Adrenal gland (tissue), 12 donors: ENCODE measurements around the gene EYA3. TPM values are rescaled to one million over a fixed set of nuclear protein-coding genes. Genes with fewer than 3 reads are reported as not detected.

ENCODE experiments used
- DNase-seq, 7 donors: peaks; one replicate each; pipeline ENCODE4 v3.0.0-alpha.2; 2019 to 2020
- H3K27ac ChIP-seq, 5 donors: fragments of 200-600 bp; sonication (generic) in 4 of 5; 1 replicate in 3 of 5; 2 replicates in 2 of 5; pipeline versions ENCODE4 v1.5.1 to v1.8.0; 2016 to 2020; ENCODE audit warnings: mild to moderate bottlenecking in 1 of 5
- H3K27me3 ChIP-seq: fragments of 200-600 bp; 2 replicates; pipeline ENCODE4 v1.8.0; 2021
- H3K36me3 ChIP-seq, 2 donors: fragments of 200-600 bp; replicated peaks in 1 of 2; 1 replicate in 1 of 2; 2 replicates in 1 of 2; pipeline versions ENCODE4 v1.5.1 to v1.8.0; 2018 to 2022
- H3K4me1 ChIP-seq, 2 donors: fragments of 200-600 bp; replicated peaks in 1 of 2; 1 replicate in 1 of 2; 2 replicates in 1 of 2; pipeline versions ENCODE4 v1.5.1 to v1.8.0; 2018 to 2021
- H3K4me3 ChIP-seq, 4 donors: fragments of 200-600 bp; sonication (generic) in 3 of 4; one replicate each; pipeline ENCODE4 v1.5.1; 2016 to 2018
- H3K9me3 ChIP-seq, 3 donors: fragments of 200-600 bp; sonication (generic) in 1 of 3; replicated peaks in 1 of 3; 1 replicate in 2 of 3; 2 replicates in 1 of 3; pipeline versions ENCODE4 v1.5.1 to v1.8.0; 2016 to 2021
- CTCF ChIP-seq, 6 experiments: fragments of 450-650 bp in 4 of 6; fragments of 200-600 bp in 2 of 6; sonication (generic) in 1 of 6; IDR thresholded peaks; 1 replicate in 5 of 6; 2 replicates in 1 of 6; pipeline versions ENCODE4 v1.5.1 to v1.8.0; 2016 to 2021; ENCODE audit warnings: antibody characterized with exemption in 6 of 6, mild to moderate bottlenecking in 2 of 6, moderate library complexity in 1 of 6
- POLR2A ChIP-seq, 2 donors: fragments of 450-650 bp; IDR thresholded peaks; one replicate each; pipeline ENCODE4 v1.6.1; 2017; ENCODE audit warnings: antibody characterized with exemption in 2 of 2, mild to moderate bottlenecking in 2 of 2, moderate library complexity in 1 of 2
- WGBS, 4 donors: extraction: QIAGEN DNeasy Blood & Tissue Kit in 2 of 4; methylation state at CpG; one replicate each; pipeline versions ENCODE4 v1.1.5 to v1.1.7; 2013 to 2017; 5-methylcytosine and 5-hydroxymethylcytosine counted together
- intact Hi-C, 2 donors: fragments of 100-400 bp; cut with DNase I; formaldehyde crosslinking; loops; one replicate each; pipeline versions ENCODE4 v1.14.1 to v1.15.0; 2022 to 2023
- polyA plus RNA-seq, 3 donors: library from polyadenylated mRNA; stranded (reverse); fragments of 200-250 nt in 2 of 3; fragments of 350-450 nt in 1 of 3; fragmentation: Illumina TruSeq in 1 of 3; extraction: RNeasy Lipid Tissue Mini Kit (QIAGEN cat#74804) in 1 of 3; gene quantifications; one replicate each; pipeline ENCODE4 v1.2.3, GENCODE V29; 2013 to 2014
- total RNA-seq, 9 donors: library from RNA; depleted of rRNA in 4 of 9; stranded (reverse); fragments of >200 nt in 4 of 9; fragments of 120-200 nt in 1 of 9; fragmentation: NEBNext Ultra II Directional in 1 of 9; extraction: Animal tissue kit (Norgen Biotek cat#: 25700) in 1 of 9; gene quantifications; one replicate each; pipeline versions ENCODE4 v1.1.0 to v1.2.4, GENCODE V29; 2013 to 2023
- donor health status: healthy with polysubstance abuse.
- donor health status: Bipolar disorder and iron deficiency.
- donor health status: DM: yes; HTN: yes; CAD: no.
- donor health status: DM: no; HTN: no; CAD: no.
- donor health status: DM: no; HTN: no; CAD: no.
- donor health status: DM: yes; HTN: yes; CAD: no.

EYA3 gene
- total and polyA plus RNA-seq, 12 donors, result 4.3 to 28.9 (median 14.3) TPM

- no peak for TF ChIP-seq CTCF (IDR thresholded peaks at IDR 0.05)
- TF ChIP-seq POLR2A (IDR thresholded peaks at IDR 0.05), result no peak
- Histone ChIP-seq H3K9me3 (no peaks in the 10 kb centered on the region), H3K4me1 (no peaks in the 10 kb centered on the region), H3K27ac (no peak overlapping the region), H3K36me3 (no peaks in the 10 kb centered on the region), H3K4me3 (no peak overlapping the region), H3K27me3 (no peaks in the 10 kb centered on the region)
- no peak for DNase-seq
- WGBS, 4 donors, result 13 to 67% (median 54%) methylated on average over 1 of the region's 1 CpG
- intact Hi-C loops, result no loop called here
These were observed 40.7 kb upstream of the EYA3 start for GRCh38 chr1:28129150-28129549.

- no peaks in the 10 kb centered on the region for H3K27me3 ChIP-seq
- DNase-seq, result no peak
- peak overlapping the region in 2 of 5 donors; percentile 21 to 74 for H3K27ac ChIP-seq
- TF ChIP-seq CTCF (IDR thresholded peaks at IDR 0.05) (no peak), POLR2A (IDR thresholded peaks at IDR 0.05) (no peak)
- no peaks in the 10 kb centered on the region for H3K36me3 ChIP-seq
- H3K4me3 ChIP-seq, result no peak overlapping the region
- intact Hi-C loops, result no loop called here
- no peaks in the 10 kb centered on the region for H3K9me3 ChIP-seq
- no peaks in the 10 kb centered on the region for H3K4me1 ChIP-seq
- 57 to 75% (median 65%) methylated on average over 3 of the region's 3 CpGs for WGBS, 4 donors
These were observed 39.3 kb upstream of the EYA3 start for GRCh38 chr1:28127617-28128257.

GRCh38 chr1:28126783-28127490 is 38.5 kb upstream of the EYA3 start:
- no peak overlapping the region for H3K4me3 ChIP-seq
- H3K9me3 ChIP-seq, result no peaks in the 10 kb centered on the region
- H3K4me1 ChIP-seq, result no peaks in the 10 kb centered on the region
- intact Hi-C loops, result no loop called here
- WGBS, 4 donors, result 53 to 64% (median 56%) methylated on average over 5 of the region's 5 CpGs
- TF ChIP-seq CTCF (IDR thresholded peaks at IDR 0.05) (no peak), POLR2A (IDR thresholded peaks at IDR 0.05) (no peak)
- DNase-seq, result no peak
- H3K36me3 ChIP-seq, result no peaks in the 10 kb centered on the region
- H3K27ac ChIP-seq, result peak overlapping the region in 2 of 5 donors; percentile 21 to 74
- H3K27me3 ChIP-seq, result no peaks in the 10 kb centered on the region

- DNase-seq, result no peak
- no peaks in the 10 kb centered on the region for H3K9me3 ChIP-seq
- intact Hi-C loops, result no loop called here
- no peak overlapping the region for H3K4me3 ChIP-seq
- WGBS, 4 donors, result 52 to 67% (median 64%) methylated on average over 3 of the region's 3 CpGs
- no peaks in the 10 kb centered on the region for H3K27me3 ChIP-seq
- no peak for TF ChIP-seq POLR2A (IDR thresholded peaks at IDR 0.05)
- TF ChIP-seq CTCF (IDR thresholded peaks at IDR 0.05), result no peak
- no peaks in the 10 kb centered on the region for H3K36me3 ChIP-seq
- H3K4me1 ChIP-seq, result no peaks in the 10 kb centered on the region
- H3K27ac ChIP-seq, result peak overlapping the region in 1 of 5 donors; percentile 58
These were observed 37.8 kb upstream of the EYA3 start for GRCh38 chr1:28126212-28126611.
